Neural progenitor cell (in vitro differentiated cells): ENCODE results near the gene PCNT.

ENCODE experiments used
- CTCF ChIP-seq: fragments of 200-600 bp; sonication (generic); IDR thresholded peaks from 2 replicates; pipeline ENCODE4 v1.5.1; 2017; ENCODE audit warnings: antibody characterized with exemption, mild to moderate bottlenecking
- EZH2 ChIP-seq: fragments of 200-600 bp; sonication (generic); IDR thresholded peaks from 2 replicates; pipeline ENCODE4 v1.6.1; 2017; ENCODE audit warnings: antibody characterized with exemption, mild to moderate bottlenecking, moderate library complexity
- EZH2phosphoT487 ChIP-seq: fragments of 200-600 bp; sonication (generic); IDR thresholded peaks from 2 replicates; pipeline ENCODE4 v1.6.1; 2017; ENCODE audit warnings: antibody characterized with exemption

DNA sequence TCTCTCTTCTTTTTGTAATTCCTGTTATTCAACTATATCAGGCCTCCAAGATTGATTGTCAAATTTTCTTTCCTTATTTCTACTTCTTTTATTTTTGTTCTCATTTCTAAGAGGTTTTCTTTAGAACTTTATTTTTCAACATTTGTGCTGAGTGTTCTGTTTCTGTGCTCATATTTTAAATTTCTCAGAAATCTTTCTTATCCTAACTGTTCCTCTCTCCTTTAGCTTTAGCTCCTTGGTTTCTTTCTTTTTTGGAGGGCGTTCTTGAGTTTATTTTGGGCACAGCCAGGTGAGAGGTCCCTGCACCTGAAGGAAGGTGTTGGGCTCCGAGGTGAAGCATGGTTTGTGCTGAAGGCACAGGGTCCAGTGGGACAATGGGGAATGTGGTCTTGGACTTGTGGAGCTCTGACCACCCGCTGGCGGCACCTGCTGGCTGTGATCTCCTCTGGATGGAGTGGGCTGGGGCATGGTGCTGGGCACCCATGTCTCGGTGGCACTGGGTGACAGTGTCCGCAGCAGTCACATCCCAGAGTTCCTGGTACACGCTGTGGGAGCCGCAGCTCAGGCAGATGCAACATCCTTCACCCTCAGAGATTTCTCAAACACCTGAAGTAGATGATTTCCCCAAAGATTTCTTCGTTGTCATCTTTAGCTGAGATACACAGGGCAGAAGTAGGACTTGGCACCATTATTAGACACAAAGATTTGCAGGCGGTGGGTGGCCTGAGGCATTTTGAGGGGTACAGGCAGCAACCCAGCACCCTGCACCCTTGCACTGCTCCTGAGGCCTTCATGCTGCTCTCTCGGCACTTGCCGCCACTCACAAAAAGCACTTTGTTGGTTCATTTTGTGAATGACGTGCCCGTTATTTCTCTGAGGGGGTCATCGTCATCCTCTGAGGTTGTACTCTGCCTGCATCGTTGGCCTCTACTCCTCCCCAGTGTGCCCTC lies 96.6 kb downstream of the PCNT start:
- TF ChIP-seq CTCF (no peak), EZH2 (no peak), EZH2phosphoT487 (no peak)
